ENCODE data around the gene C1orf167.

The C1orf167 gene

DNA sequence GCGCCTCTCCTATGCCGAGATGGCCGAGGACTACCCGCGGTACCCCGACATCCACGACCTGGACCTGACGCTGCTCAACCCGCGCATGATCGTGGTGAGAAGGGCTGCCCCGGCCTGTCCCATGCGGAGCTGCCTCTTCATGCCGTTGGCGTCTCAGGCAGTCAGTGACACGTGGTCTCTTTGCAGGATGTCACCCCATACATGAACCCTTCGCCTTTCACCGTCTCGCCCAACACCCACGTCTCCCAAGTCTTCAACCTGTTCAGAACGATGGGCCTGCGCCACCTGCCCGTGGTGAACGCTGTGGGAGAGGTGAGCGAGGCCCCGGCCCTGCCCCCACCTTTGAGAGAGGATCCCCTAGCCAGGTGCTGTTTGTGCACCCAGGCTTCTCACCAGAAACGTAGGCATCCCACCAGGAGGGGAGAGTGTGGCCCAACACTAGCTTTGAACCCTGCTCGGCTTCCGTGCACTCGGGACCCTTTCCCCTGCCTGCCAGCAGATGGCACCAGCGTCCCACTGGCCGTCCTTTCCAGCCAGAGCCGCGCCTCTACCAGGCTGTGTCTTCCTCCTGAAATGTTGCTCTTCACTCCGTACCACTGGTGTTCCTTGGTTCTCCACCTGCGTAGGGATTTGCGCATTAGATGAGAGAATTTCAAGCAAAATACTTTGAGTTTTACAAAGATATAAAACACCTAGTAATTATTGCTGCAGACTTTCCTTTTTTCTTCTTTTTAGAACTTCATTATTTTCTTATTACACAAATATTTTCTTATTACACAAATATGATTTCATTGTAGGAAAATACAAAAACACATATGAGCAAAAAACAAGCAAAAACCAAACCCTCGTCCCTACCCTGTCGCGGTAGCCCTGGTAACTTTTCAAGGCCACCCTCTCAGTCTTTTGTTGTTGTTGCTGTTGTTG, 76.6 kb downstream of the C1orf167 start:
- peak; percentile 70 for DNase-seq
